Fibroblast of lung (primary cell): ENCODE results near the gene HRK. TPM values are rescaled to one million over a fixed set of nuclear protein-coding genes. Genes with fewer than 3 reads are reported as not detected.

Experiments
- DNase-seq, 2 donors: peaks; one replicate each; pipeline versions ENCODE4 v3.0.0 to v3.0.0-alpha.2; 2010; ENCODE audit warnings: low read depth in 2 of 2
- H2AFZ ChIP-seq: 2 replicates; pipeline ENCODE4 v1.5.1; 2012; ENCODE audit warnings: low read length, control low read depth, inconsistent platforms
- H3K27ac ChIP-seq: 2 replicates; pipeline ENCODE4 v1.5.1; 2011; ENCODE audit warnings: low read length, control low read depth; ENCODE audit not compliant: insufficient read depth
- H3K27me3 ChIP-seq: 2 replicates; pipeline ENCODE4 v1.5.1; 2011; ENCODE audit warnings: mild to moderate bottlenecking, low read length; ENCODE audit not compliant: control insufficient read depth, insufficient read depth
- H3K36me3 ChIP-seq: 2 replicates; pipeline ENCODE4 v1.5.1; 2011; ENCODE audit warnings: low read length; ENCODE audit not compliant: control insufficient read depth, insufficient read depth
- H3K4me1 ChIP-seq: 2 replicates; pipeline ENCODE4 v1.5.1; 2011; ENCODE audit warnings: low read length; ENCODE audit not compliant: control insufficient read depth, insufficient read depth; ENCODE audit errors: extremely low read depth
- H3K4me2 ChIP-seq: 2 replicates; pipeline ENCODE4 v1.5.1; 2011; ENCODE audit warnings: low read length, control low read depth; ENCODE audit not compliant: insufficient read depth; ENCODE audit errors: extremely low read depth
- H3K4me3 ChIP-seq, 4 experiments: fragments of 200-600 bp in 1 of 4; sonication (generic) in 1 of 4; replicated peaks in 1 of 4; 2 replicates each; pipeline ENCODE4 v1.5.1; 2011 to 2016; ENCODE audit warnings: low read length in 4 of 4, low read depth in 3 of 4, mild to moderate bottlenecking in 3 of 4, control low read depth in 2 of 4, inconsistent platforms in 1 of 4, mixed read lengths in 1 of 4; ENCODE audit not compliant: insufficient read depth in 1 of 4; ENCODE audit errors: control extremely low read depth in 1 of 4
- H3K79me2 ChIP-seq: 2 replicates; pipeline ENCODE4 v1.5.1; 2012; ENCODE audit warnings: mild to moderate bottlenecking, low read length, inconsistent platforms; ENCODE audit not compliant: control insufficient read depth, insufficient read depth
- H3K9ac ChIP-seq: 2 replicates; pipeline ENCODE4 v1.5.1; 2011; ENCODE audit warnings: mild to moderate bottlenecking, low read length, control low read depth; ENCODE audit not compliant: insufficient read depth
- H3K9me3 ChIP-seq: 2 replicates; pipeline ENCODE4 v1.5.1; 2012; ENCODE audit warnings: low read depth, low read length; ENCODE audit not compliant: control insufficient read depth, insufficient read depth
- H4K20me1 ChIP-seq: 2 replicates; pipeline ENCODE4 v1.5.1; 2011; ENCODE audit warnings: low read length; ENCODE audit not compliant: control insufficient read depth, insufficient read depth; ENCODE audit errors: extremely low read depth
- CTCF ChIP-seq, 2 donors: IDR thresholded peaks in 1 of 2; conservative IDR thresholded peaks in 1 of 2; 1 replicate in 1 of 2; 2 replicates in 1 of 2; pipeline ENCODE4 v1.5.1; 2011 to 2012; ENCODE audit warnings: low read length in 2 of 2, control low read depth in 1 of 2, inconsistent platforms in 1 of 2, low read depth in 1 of 2, mild to moderate bottlenecking in 1 of 2
- EZH2 ChIP-seq: IDR thresholded peaks from 2 replicates; pipeline ENCODE4 v1.5.1; 2012; ENCODE audit warnings: low read length, control low read depth, mild to moderate bottlenecking; ENCODE audit errors: missing control alignments
- polyA plus RNA-seq, 2 donors: library from polyadenylated mRNA; depleted of rRNA in 1 of 2; stranded (reverse) in 1 of 2; unstranded in 1 of 2; fragments of >200 nt; gene quantifications; 2 replicates each; pipeline ENCODE4 v1.2.1, GENCODE V29; 2011 to 2012; ENCODE audit warnings: missing spikeins in 1 of 2
- total RNA-seq: library from RNA; depleted of rRNA; stranded (reverse); fragments of >200 nt; gene quantifications from 2 replicates; pipeline ENCODE4 v1.2.1, GENCODE V29; 2014

HRK gene
- total and polyA plus RNA-seq, 2 donors (not counting 1 experiment from before 2014, with no cell fraction given) = under 0.01 to 0.08 TPM

- DNase-seq = peak in 1 of 2 donors; percentile 19
- Histone ChIP-seq H3K36me3 (no peaks in the 10 kb centered on the region), H2AFZ (no peak overlapping the region), H3K79me2 (no peaks in the 10 kb centered on the region), H3K9me3 (no peaks in the 10 kb centered on the region), H3K27ac (no peak overlapping the region), H3K4me1 (no peaks in the 10 kb centered on the region), H3K27me3 (peaks cover 60% of the 10 kb centered on the region), H3K9ac (no peak overlapping the region), H3K4me3 (peak overlapping the region in 1 of 4 experiments; percentile 46), H4K20me1 (no peaks in the 10 kb centered on the region), H3K4me2 (peak overlapping the region; percentile 64)
- TF ChIP-seq EZH2 = peak; percentile 55
- no peak for TF ChIP-seq CTCF (conservative IDR thresholded peaks at IDR 0.05 in 1 of 2, IDR thresholded peaks at IDR 0.05 in 1 of 2; ENCODE audit: low read depth in 1 of 2, low read length in 2 of 2)
Measured at GRCh38 chr12:116878567-116879508, 2.4 kb downstream of the HRK start.

- Histone ChIP-seq H3K27me3 (peaks cover 45% of the 10 kb centered on the region), H3K79me2 (no peaks in the 10 kb centered on the region), H3K36me3 (no peaks in the 10 kb centered on the region), H3K27ac (no peak overlapping the region), H3K4me3 (no peak overlapping the region), H2AFZ (no peak overlapping the region), H4K20me1 (no peaks in the 10 kb centered on the region), H3K9ac (no peak overlapping the region), H3K4me1 (no peaks in the 10 kb centered on the region), H3K9me3 (no peaks in the 10 kb centered on the region), H3K4me2 (no peak overlapping the region)
- TF ChIP-seq EZH2 (no peak), CTCF (conservative IDR thresholded peaks at IDR 0.05 in 1 of 2, IDR thresholded peaks at IDR 0.05 in 1 of 2; ENCODE audit: low read depth in 1 of 2, low read length in 2 of 2) (no peak)
- DNase-seq = no peak
Measured at GRCh38 chr12:116876151-116876869, 4.9 kb downstream of the HRK start.

- no peak overlapping the region for H2AFZ ChIP-seq
- no peak overlapping the region for H3K4me3 ChIP-seq
- no peak for DNase-seq
- H3K79me2 ChIP-seq = no peaks in the 10 kb centered on the region
- H3K4me1 ChIP-seq = no peaks in the 10 kb centered on the region
- H3K27ac ChIP-seq = no peak overlapping the region
- no peak for TF ChIP-seq CTCF (conservative IDR thresholded peaks at IDR 0.05 in 1 of 2, IDR thresholded peaks at IDR 0.05 in 1 of 2; ENCODE audit: low read depth in 1 of 2, low read length in 2 of 2)
- no peak for TF ChIP-seq EZH2
- H3K36me3 ChIP-seq = no peaks in the 10 kb centered on the region
- H4K20me1 ChIP-seq = no peaks in the 10 kb centered on the region
- H3K4me2 ChIP-seq = no peak overlapping the region
- H3K9ac ChIP-seq = no peak overlapping the region
- no peaks in the 10 kb centered on the region for H3K9me3 ChIP-seq
- H3K27me3 ChIP-seq = peaks cover 30% of the 10 kb centered on the region
Measured at GRCh38 chr12:116874324-116874995, 6.8 kb downstream of the HRK start.
